HepG2 (cell line): Measurements from ENCODE around the gene WDR27. TPM values are rescaled to one million over a fixed set of nuclear protein-coding genes. Genes with fewer than 3 reads are reported as not detected.
A peak's percentile ranks its signal among the peaks of the same experiment; 100 is the strongest.

ENCODE experiments used
- ATAC-seq: fragments of 200-7000 bp; cut with Tn5 transposase; 3 replicates; pipeline ENCODE4 v1.9.1; 2020; ENCODE audit warnings: mild to moderate bottlenecking, moderate library complexity
- BruUV-seq: library from RNA; stranded (reverse); fragments of 400-500 nt; replicated peaks from 2 replicates; lab custom pipeline; 2021; lab: Mats Ljungman, UMichigan
- CTCF ChIA-PET: fragments of 300-600 bp; formaldehyde crosslinking; extraction: SDS; loops from one replicate; lab custom pipeline; 2021; ENCODE audit warnings: low total read pairs, inconsistent platforms, low intra/inter-chr PET ratio; lab: Yijun Ruan, JAX
- POLR2A ChIA-PET: fragments of 350-600 bp; sonication (Branson Sonifier 250); formaldehyde crosslinking; loops from one replicate; lab custom pipeline; 2020; ENCODE audit warnings: antibody characterized with exemption, inconsistent platforms; lab: Yijun Ruan, JAX
- DNase-seq: peaks from one replicate; pipeline ENCODE4 v3.0.0-alpha.2; 2015; ENCODE audit warnings: low spot score
- FAIRE-seq: peaks from 3 replicates; lab custom pipeline; 2011; peaks lifted over from hg19 to GRCh38; lab: Jason Lieb, UNC
- H2AFZ ChIP-seq: one replicate; pipeline ENCODE4 v1.6.1; 2011; ENCODE audit warnings: low read length, inconsistent platforms
- H3K27ac ChIP-seq: fragments of 300-600 bp; 3 replicates; pipeline ENCODE4 v1.8.0; 2011; ENCODE audit warnings: mixed run types, mild to moderate bottlenecking, mixed read lengths, low read length, inconsistent platforms; ENCODE audit not compliant: insufficient read depth; ENCODE audit errors: extremely low read length
- H3K27me3 ChIP-seq, 2 experiments: fragments of 200-600 bp in 1 of 2; 2 replicates in 1 of 2; 3 replicates in 1 of 2; pipeline versions ENCODE4 v1.6.0 to v1.8.0; 2011; ENCODE audit warnings: low read length in 2 of 2, mild to moderate bottlenecking in 2 of 2, moderate library complexity in 2 of 2, inconsistent platforms in 1 of 2; ENCODE audit not compliant: insufficient read depth in 2 of 2, control insufficient read depth in 1 of 2
- H3K36me3 ChIP-seq, 2 experiments: fragments of 200-600 bp in 1 of 2; replicated peaks in 1 of 2; 2 replicates in 1 of 2; 3 replicates in 1 of 2; pipeline versions ENCODE4 v1.5.1 to v1.8.0; 2011; ENCODE audit warnings: low read length in 2 of 2, inconsistent platforms in 1 of 2; ENCODE audit not compliant: insufficient read depth in 2 of 2, control insufficient read depth in 1 of 2
- H3K4me1 ChIP-seq: 2 replicates; pipeline ENCODE4 v1.5.1; 2012; ENCODE audit warnings: low read length, inconsistent platforms; ENCODE audit not compliant: insufficient read depth
- H3K4me2 ChIP-seq: 2 replicates; pipeline ENCODE4 v1.6.0; 2011; ENCODE audit warnings: low read depth, low read length, inconsistent platforms
- H3K4me3 ChIP-seq, 3 experiments: fragments of 200-600 bp in 1 of 3; sonication (generic), shearing (Covaris generic) in 1 of 3; replicated peaks in 1 of 3; 2 replicates each; pipeline ENCODE4 v1.5.1; 2011 to 2016; ENCODE audit warnings: low read length in 3 of 3, inconsistent platforms in 2 of 3, low read depth in 2 of 3, mild to moderate bottlenecking in 2 of 3, control low read depth in 1 of 3, mixed read lengths in 1 of 3; ENCODE audit not compliant: insufficient read depth in 1 of 3
- H3K79me2 ChIP-seq: one replicate; pipeline ENCODE4 v1.6.1; 2011; ENCODE audit warnings: low read length, inconsistent platforms; ENCODE audit not compliant: insufficient read depth
- H3K9ac ChIP-seq: 2 replicates; pipeline ENCODE4 v1.6.0; 2011; ENCODE audit warnings: mild to moderate bottlenecking, low read depth, low read length, inconsistent platforms; ENCODE audit not compliant: insufficient read depth
- H3K9me3 ChIP-seq: 2 replicates; pipeline ENCODE4 v1.5.1; 2012; ENCODE audit warnings: mild to moderate bottlenecking, low read length
- H4K20me1 ChIP-seq: 2 replicates; pipeline ENCODE4 v1.6.0; 2011; ENCODE audit warnings: inconsistent platforms, mild to moderate bottlenecking, low read length, moderate library complexity; ENCODE audit not compliant: insufficient read depth
- FLYWCH1 ChIP-seq: sonication (generic); formaldehyde crosslinking; IDR thresholded peaks from 2 replicates; pipeline ENCODE4 v1.8.1; 2023; ENCODE audit warnings: mild to moderate bottlenecking, missing genetic modification reagents
- HIVEP1 ChIP-seq: sonication (generic); formaldehyde crosslinking; IDR thresholded peaks from 2 replicates; pipeline ENCODE4 v1.4.0; 2020; ENCODE audit warnings: mild to moderate bottlenecking, missing genetic modification reagents
- NFKBIZ ChIP-seq: IDR thresholded peaks from 2 replicates; pipeline ENCODE4 v1.6.1; 2018; ENCODE audit warnings: missing genetic modification reagents, missing compliant biosample characterization
- SPEN ChIP-seq: sonication (generic); formaldehyde crosslinking; IDR thresholded peaks from 2 replicates; pipeline ENCODE4 v1.5.1; 2020; ENCODE audit warnings: low read depth, mild to moderate bottlenecking, missing genetic modification reagents
- TOE1 ChIP-seq: sonication (generic); formaldehyde crosslinking; IDR thresholded peaks from 2 replicates; pipeline ENCODE4 v1.4.0; 2020; ENCODE audit warnings: mild to moderate bottlenecking, missing genetic modification reagents
- YEATS2 ChIP-seq: sonication (generic); formaldehyde crosslinking; IDR thresholded peaks from 2 replicates; pipeline ENCODE4 v1.4.0; 2020; ENCODE audit warnings: missing genetic modification reagents, borderline replicate concordance
- ZNF558 ChIP-seq: sonication (generic); formaldehyde crosslinking; IDR thresholded peaks from 2 replicates; pipeline ENCODE4 v1.9.0; 2022; ENCODE audit warnings: mild to moderate bottlenecking, missing genetic modification reagents, borderline replicate concordance
- ZNF768 ChIP-seq: sonication (generic); formaldehyde crosslinking; IDR thresholded peaks from 2 replicates; pipeline ENCODE4 v1.4.0; 2020; ENCODE audit warnings: missing genetic modification reagents
- WGBS: methylation state at CpG from one replicate; pipeline ENCODE4 v1.1.6; 2017; ENCODE audit warnings: low lambda C conversion rate; 5-methylcytosine and 5-hydroxymethylcytosine counted together
- in situ Hi-C: cut with HindIII; loops from 2 replicates; pipeline ENCODE4 v1.10.0; 2017; ENCODE audit warnings: low pct_unique_long_range_greater_than_20kb; ENCODE audit not compliant: extremely low pct_ligation_motif_present
- intact Hi-C: fragments of 100-400 bp; cut with micrococcal nuclease; formaldehyde crosslinking; loops from one replicate; pipeline ENCODE4 v1.10.0; 2022; ENCODE audit not compliant: unreplicated experiment
- polyA plus RNA-seq, 8 experiments: library from polyadenylated mRNA; depleted of rRNA in 3 of 8; stranded (reverse) in 7 of 8; unstranded in 1 of 8; fragments of >200 nt; fragmentation: Illumina TruSeq in 4 of 8; extraction: Trizol in 4 of 8; gene quantifications; 2 replicates each; pipeline versions ENCODE4 v1.2.1 to v1.2.3, GENCODE V29; 2011 to 2016; ENCODE audit warnings: low read depth in 4 of 8, missing spikeins in 1 of 8, mixed read lengths in 1 of 8; ENCODE audit not compliant: insufficient read depth in 1 of 8
- total RNA-seq, 5 experiments: library from RNA; depleted of rRNA; stranded (reverse); fragments of >200 nt; fragmentation: Illumina TruSeq; extraction: Trizol; gene quantifications; 2 replicates each; pipeline ENCODE4 v1.2.3, GENCODE V29; 2016; ENCODE audit warnings: low read depth in 1 of 5
- TF ChIP-seq, protein P1 (sequence below): sonication (generic); formaldehyde crosslinking; IDR thresholded peaks from 2 replicates; pipeline ENCODE4 v1.5.1; 2020; ENCODE audit warnings: mild to moderate bottlenecking, missing genetic modification reagents, moderate library complexity

The WDR27 gene
- total and polyA plus RNA-seq, 2 of the 13 experiments (the other 11 are each of a cell fraction or from before 2014, with no cell fraction given), result 34.1 to 80.3 TPM

- ChIA-PET POLR2A (no interaction called here), CTCF (no interaction called here)
- Histone ChIP-seq H3K4me3 (no peak overlapping the region), H3K9me3 (no peaks in the 10 kb centered on the region), H3K27me3 (no peaks in the 10 kb centered on the region), H4K20me1 (no peaks in the 10 kb centered on the region), H3K4me1 (no peaks in the 10 kb centered on the region), H3K79me2 (no peaks in the 10 kb centered on the region), H3K27ac (no peak overlapping the region), H2AFZ (no peak overlapping the region), H3K4me2 (no peak overlapping the region), H3K36me3 (peaks cover 0 to 7% of the 10 kb centered on the region in 2 experiments; a peak in 2 of 5 replicates), H3K9ac (no peak overlapping the region)
- intact Hi-C loops (no loop called here), in situ Hi-C loops (no loop called here)
- DNase-seq (no peak), FAIRE-seq (no peak), ATAC-seq (peak; percentile 49)
- BruUV-seq, result no TSS peak
- WGBS, result 95% methylated on average over 33 of the region's 33 CpGs
- TF ChIP-seq HIVEP1 (no peak), NFKBIZ (CRISPR knock-in tag) (no peak), YEATS2 (no peak), ZNF768 (CRISPR knock-in tag) (peak; percentile 11; the same call in 1 of the 2 replicates), ZNF558 (CRISPR knock-in tag) (no peak), FLYWCH1 (no peak), SPEN (CRISPR knock-in tag) (no peak), TOE1 (no peak)
- TF ChIP-seq, protein P1, sequence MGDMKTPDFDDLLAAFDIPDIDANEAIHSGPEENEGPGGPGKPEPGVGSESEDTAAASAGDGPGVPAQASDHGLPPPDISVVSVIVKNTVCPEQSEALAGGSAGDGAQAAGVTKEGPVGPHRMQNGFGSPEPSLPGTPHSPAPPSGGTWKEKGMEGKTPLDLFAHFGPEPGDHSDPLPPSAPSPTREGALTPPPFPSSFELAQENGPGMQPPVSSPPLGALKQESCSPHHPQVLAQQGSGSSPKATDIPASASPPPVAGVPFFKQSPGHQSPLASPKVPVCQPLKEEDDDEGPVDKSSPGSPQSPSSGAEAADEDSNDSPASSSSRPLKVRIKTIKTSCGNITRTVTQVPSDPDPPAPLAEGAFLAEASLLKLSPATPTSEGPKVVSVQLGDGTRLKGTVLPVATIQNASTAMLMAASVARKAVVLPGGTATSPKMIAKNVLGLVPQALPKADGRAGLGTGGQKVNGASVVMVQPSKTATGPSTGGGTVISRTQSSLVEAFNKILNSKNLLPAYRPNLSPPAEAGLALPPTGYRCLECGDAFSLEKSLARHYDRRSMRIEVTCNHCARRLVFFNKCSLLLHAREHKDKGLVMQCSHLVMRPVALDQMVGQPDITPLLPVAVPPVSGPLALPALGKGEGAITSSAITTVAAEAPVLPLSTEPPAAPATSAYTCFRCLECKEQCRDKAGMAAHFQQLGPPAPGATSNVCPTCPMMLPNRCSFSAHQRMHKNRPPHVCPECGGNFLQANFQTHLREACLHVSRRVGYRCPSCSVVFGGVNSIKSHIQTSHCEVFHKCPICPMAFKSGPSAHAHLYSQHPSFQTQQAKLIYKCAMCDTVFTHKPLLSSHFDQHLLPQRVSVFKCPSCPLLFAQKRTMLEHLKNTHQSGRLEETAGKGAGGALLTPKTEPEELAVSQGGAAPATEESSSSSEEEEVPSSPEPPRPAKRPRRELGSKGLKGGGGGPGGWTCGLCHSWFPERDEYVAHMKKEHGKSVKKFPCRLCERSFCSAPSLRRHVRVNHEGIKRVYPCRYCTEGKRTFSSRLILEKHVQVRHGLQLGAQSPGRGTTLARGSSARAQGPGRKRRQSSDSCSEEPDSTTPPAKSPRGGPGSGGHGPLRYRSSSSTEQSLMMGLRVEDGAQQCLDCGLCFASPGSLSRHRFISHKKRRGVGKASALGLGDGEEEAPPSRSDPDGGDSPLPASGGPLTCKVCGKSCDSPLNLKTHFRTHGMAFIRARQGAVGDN (CRISPR knock-in tag), result peak; percentile 15; the same call in 1 of the 2 replicates
Measured at GRCh38 chr6:169564453-169565240, 137.2 kb downstream of the WDR27 start.
